ENCODE results near the gene MRPS35. TPM values are rescaled to one million over a fixed set of nuclear protein-coding genes. Genes with fewer than 3 reads are reported as not detected.
"Not testable (repeated sequence)": the region's sequence is repeated elsewhere in the genome, so short reads cannot be mapped to it uniquely, and the experiment has no call there.

Gene MRPS35
- total RNA-seq, 4 donors from 2014 or later = 25.7 to 61.8 (median 56.3) TPM

DNA sequence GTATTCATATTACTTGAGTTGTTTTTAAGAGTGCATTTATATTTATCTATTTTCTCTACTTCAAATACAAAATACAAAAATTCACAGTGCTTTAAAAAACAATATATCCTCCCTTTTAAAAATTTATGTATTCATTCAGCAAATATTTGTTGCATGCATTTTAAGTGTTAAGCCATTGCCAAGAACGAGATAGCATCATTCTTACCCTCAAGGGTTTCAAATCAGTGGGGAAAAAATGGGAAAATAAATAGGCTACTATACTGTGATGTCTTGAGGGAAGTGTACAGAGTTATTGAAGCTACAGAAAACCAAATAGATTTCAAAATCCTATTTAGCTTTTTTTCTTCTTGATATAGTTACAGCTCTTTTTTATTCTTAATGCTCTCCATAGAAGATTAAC lies 23.2 kb downstream of the MRPS35 start:
- TF ChIP-seq POLR2A (IDR thresholded peaks at IDR 0.05) (no peak), CTCF (IDR thresholded peaks at IDR 0.05) (no peak)
- H3K4me3 ChIP-seq = no peak overlapping the region
- no peaks in the 10 kb centered on the region for H3K4me1 ChIP-seq
- H3K36me3 ChIP-seq = peaks cover 0 to 86% (median 5%) of the 10 kb centered on the region in 3 donors
- intact Hi-C loops (cut with DNase I) = loop anchor here (5.0 kb wide), 1 partner anchor 84 kb away; no protein-coding TSS in a partner anchor
- no peak for DNase-seq
- no peak overlapping the region for H3K27ac ChIP-seq
- no peaks in the 10 kb centered on the region for H3K27me3 ChIP-seq
- WGBS, 2 donors = 80 to 85% methylated on average over 1 of the region's 1 CpG
- no peaks in the 10 kb centered on the region for H3K9me3 ChIP-seq

- intact Hi-C loops (cut with DNase I) = loop anchor here (5.0 kb wide), 1 partner anchor 83 kb away; no protein-coding TSS in a partner anchor
- peaks cover 0 to 86% (median 5%) of the 10 kb centered on the region in 3 donors for H3K36me3 ChIP-seq
- WGBS, 2 donors = 94 to 97% methylated on average over 9 of the region's 9 CpGs
- not testable (repeated sequence) for H3K27ac ChIP-seq, DNase-seq, H3K4me3 ChIP-seq, H3K4me1 ChIP-seq, H3K9me3 ChIP-seq, H3K27me3 ChIP-seq
Measured at GRCh38 chr12:27734321-27734720, 23.7 kb downstream of the MRPS35 start.

DNA sequence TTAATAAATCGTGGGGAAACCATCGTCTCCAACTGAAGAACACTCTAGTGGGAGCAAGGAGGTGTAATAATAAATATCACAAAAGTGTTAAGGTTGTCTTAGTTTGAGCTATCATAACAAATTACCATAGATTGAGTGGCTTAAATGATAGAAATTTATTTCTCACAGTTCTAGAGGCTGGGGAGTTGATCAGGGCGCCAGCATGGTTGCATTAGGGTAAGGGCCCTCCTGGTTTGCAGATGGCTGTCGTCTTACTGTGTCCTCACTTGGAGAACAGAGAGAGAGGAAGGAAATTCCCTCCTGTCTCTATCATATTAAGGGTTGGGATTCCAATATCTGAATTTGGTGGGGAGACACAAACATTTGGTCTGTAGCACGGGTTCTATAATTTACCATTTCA lies 33.0 kb downstream of the MRPS35 start:
- 96 to 99% methylated on average over 4 to 5 of the region's 5 CpGs for WGBS, 2 donors
- peaks cover 6 to 21% (median 15%) of the 10 kb centered on the region in 3 donors for H3K4me1 ChIP-seq
- DNase-seq = no peak
- intact Hi-C loops (cut with DNase I) = no loop called here
- H3K36me3 ChIP-seq = peaks cover 0 to 64% (median 0%) of the 10 kb centered on the region in 3 donors
- H3K9me3 ChIP-seq = no peaks in the 10 kb centered on the region
- TF ChIP-seq CTCF (IDR thresholded peaks at IDR 0.05) = no peak
- TF ChIP-seq POLR2A (IDR thresholded peaks at IDR 0.05) = no peak
- H3K27ac ChIP-seq = no peak overlapping the region
- no peak overlapping the region for H3K4me3 ChIP-seq
- no peaks in the 10 kb centered on the region for H3K27me3 ChIP-seq

DNA sequence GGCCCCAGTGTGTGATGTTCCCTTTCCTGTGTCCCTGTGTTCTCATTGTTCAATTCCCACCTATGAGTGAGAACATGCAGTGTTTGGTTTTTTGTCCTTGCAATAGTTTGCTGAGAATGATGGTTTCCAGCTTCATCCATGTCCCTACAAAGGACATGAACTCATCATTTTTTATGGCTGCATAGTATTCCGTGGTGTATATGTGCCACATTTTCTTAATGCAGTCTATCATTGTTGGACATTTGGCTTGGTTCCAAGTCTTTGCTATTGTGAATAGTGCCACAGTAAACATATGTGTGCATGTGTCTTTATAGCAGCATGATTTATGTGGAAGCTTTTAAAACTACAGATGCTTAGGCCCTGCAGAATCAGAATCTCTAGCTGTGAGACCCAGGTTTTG lies 35.1 kb downstream of the MRPS35 start:
- Histone ChIP-seq H3K27ac (peak overlapping the region in 1 of 4 donors; percentile 86), H3K36me3 (peaks cover 0 to 42% (median 0%) of the 10 kb centered on the region in 3 donors), H3K4me1 (peaks cover 6 to 24% (median 17%) of the 10 kb centered on the region in 3 donors)
- H3K9me3 ChIP-seq; intact Hi-C loops (cut with DNase I); H3K4me3 ChIP-seq; H3K27me3 ChIP-seq; DNase-seq: not testable (repeated sequence)
- 63 to 92% methylated on average over 1 of the region's 1 CpG for WGBS, 2 donors

DNA sequence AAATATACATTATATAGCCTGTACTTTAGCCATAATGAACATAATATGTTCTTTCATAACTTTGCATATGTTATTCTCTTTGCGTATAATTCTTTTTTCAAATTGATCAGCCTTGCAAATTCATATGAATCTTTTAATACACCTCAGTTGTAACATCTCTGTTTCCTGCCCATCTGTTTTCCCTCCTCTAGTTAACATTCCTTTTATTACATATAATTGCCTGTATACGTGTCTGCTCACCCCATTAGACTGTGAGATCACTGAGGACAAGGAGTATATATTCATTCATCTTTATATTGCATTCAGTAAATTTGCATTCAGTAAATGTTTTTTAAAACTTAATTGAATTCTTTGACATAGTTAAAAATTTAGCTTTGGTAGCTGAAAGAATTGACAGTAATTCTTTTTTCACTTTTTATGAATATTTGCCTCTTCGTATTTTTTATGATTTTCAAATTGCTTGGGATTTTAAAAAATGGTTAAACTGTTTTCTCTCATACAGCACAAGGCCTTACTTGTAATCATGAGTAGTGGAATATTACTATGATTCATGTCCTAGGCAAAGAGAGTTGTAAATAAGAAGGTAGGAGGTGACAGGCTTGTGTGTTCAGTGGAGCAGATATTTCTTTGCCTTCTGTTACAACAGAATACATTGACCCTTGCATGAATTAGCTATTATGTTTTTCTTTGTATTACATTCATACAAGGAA lies 36.6 kb downstream of the MRPS35 start:
- no peaks in the 10 kb centered on the region for H3K9me3 ChIP-seq
- H3K27ac ChIP-seq = peak overlapping the region; percentile 40 to 87 (median 83)
- WGBS, 2 donors = 84 to 85% methylated on average over 3 of the region's 3 CpGs
- intact Hi-C loops (cut with DNase I) = no loop called here
- H3K4me3 ChIP-seq = no peak overlapping the region
- no peak for DNase-seq
- H3K36me3 ChIP-seq = peaks cover 0 to 31% (median 0%) of the 10 kb centered on the region in 3 donors
- peaks cover 6 to 35% (median 17%) of the 10 kb centered on the region in 3 donors for H3K4me1 ChIP-seq
- H3K27me3 ChIP-seq = no peaks in the 10 kb centered on the region
- no peak for TF ChIP-seq POLR2A (IDR thresholded peaks at IDR 0.05)
- no peak for TF ChIP-seq CTCF (IDR thresholded peaks at IDR 0.05)

DNA sequence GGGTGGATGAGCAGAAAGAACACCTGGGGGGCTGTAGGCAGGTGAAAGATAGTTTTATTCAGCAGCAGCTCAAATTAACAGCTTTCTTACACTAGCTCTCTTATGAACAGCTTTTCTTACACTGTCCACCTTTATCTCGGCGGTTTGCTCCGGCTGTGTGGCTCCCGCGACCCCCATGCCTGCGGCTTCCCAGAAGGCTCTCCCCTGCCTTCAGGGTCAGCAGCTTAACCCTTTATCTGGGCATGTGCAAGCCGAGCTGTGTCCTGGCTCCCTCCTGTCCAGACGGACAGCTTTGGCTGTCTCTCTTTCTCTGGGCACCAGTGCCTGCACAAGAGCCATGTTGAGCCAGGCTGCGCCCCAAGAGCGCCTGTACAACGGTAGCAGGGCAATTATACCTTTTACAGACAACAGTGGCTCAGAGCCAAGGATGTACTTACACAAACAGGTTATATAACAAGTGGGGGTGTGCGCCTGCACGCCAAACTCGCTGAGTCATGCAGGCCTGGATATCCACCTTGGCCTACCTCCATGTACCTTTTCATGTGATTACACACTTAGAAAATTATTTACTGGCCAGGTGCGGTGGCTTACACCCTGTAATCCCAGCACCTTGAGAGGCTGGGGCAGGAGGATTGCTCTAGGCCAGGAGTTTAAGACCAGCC lies 40.9 kb downstream of the MRPS35 start:
- TF ChIP-seq POLR2A (IDR thresholded peaks at IDR 0.05) = no peak
- no peak for TF ChIP-seq CTCF (IDR thresholded peaks at IDR 0.05)
- intact Hi-C loops (cut with DNase I) = no loop called here
- Histone ChIP-seq H3K27me3 (no peaks in the 10 kb centered on the region), H3K4me1 (peaks cover 6 to 35% (median 17%) of the 10 kb centered on the region in 3 donors), H3K9me3 (no peaks in the 10 kb centered on the region), H3K36me3 (peaks cover 0 to 27% (median 0%) of the 10 kb centered on the region in 3 donors), H3K27ac (peak overlapping the region in 3 of 4 donors; percentile 30 to 65 (median 63)), H3K4me3 (no peak overlapping the region)
- no peak for DNase-seq
- whole genome bisulfite sequencing, 2 donors = 33 to 73% methylated on average over 5 to 13 of the region's 15 CpGs

Measured in esophagus squamous epithelium (tissue), 5 donors.